MM.1S (cell line): Measurements from ENCODE around the gene CALR3.
"Not testable (repeated sequence)": the region's sequence is repeated elsewhere in the genome, so short reads cannot be mapped to it uniquely, and the experiment has no call there.

Experiments used
- DNase-seq: peaks from one replicate; pipeline ENCODE4 v3.0.0-alpha.2; 2015
- H2AFZ ChIP-seq: fragments of 300-600 bp; sonication (generic); 2 replicates; pipeline ENCODE4 v1.6.0; 2016; ENCODE audit warnings: antibody characterized with exemption, low read length
- H3F3A ChIP-seq: fragments of 300-600 bp; sonication (generic); 2 replicates; pipeline ENCODE4 v1.6.1; 2016; ENCODE audit warnings: mild to moderate bottlenecking, antibody characterized with exemption, low read length, moderate library complexity, mixed read lengths; ENCODE audit not compliant: insufficient read depth
- H3K27ac ChIP-seq: fragments of 300-600 bp; sonication (generic); 2 replicates; pipeline ENCODE4 v1.5.1; 2016; ENCODE audit warnings: mild to moderate bottlenecking, low read length
- H3K27me3 ChIP-seq: fragments of 300-600 bp; sonication (generic); replicated peaks from 2 replicates; pipeline ENCODE4 v1.6.0; 2016; ENCODE audit warnings: low read length; ENCODE audit not compliant: insufficient read depth
- H3K36me3 ChIP-seq: fragments of 300-600 bp; sonication (generic); replicated peaks from 2 replicates; pipeline ENCODE4 v1.6.1; 2016; ENCODE audit warnings: mild to moderate bottlenecking, low read length, mixed read lengths; ENCODE audit not compliant: insufficient read depth
- H3K4me1 ChIP-seq: fragments of 300-600 bp; sonication (generic); 2 replicates; pipeline ENCODE4 v1.6.1; 2016; ENCODE audit warnings: low read length, mixed read lengths
- H3K4me2 ChIP-seq: fragments of 300-600 bp; sonication (generic); 2 replicates; pipeline ENCODE4 v1.6.0; 2016; ENCODE audit warnings: low read depth, low read length
- H3K4me3 ChIP-seq: fragments of 300-600 bp; sonication (generic); 2 replicates; pipeline ENCODE4 v1.5.1; 2016; ENCODE audit warnings: low read length, mixed read lengths
- H3K79me2 ChIP-seq: fragments of 300-600 bp; sonication (generic); 2 replicates; pipeline ENCODE4 v1.6.1; 2016; ENCODE audit warnings: mixed run types, low read length, mixed read lengths
- H3K9ac ChIP-seq: fragments of 300-600 bp; sonication (generic); 2 replicates; pipeline ENCODE4 v1.6.1; 2016; ENCODE audit warnings: low read length, mixed read lengths
- H3K9me2 ChIP-seq: fragments of 300-600 bp; sonication (generic); replicated peaks from 2 replicates; pipeline ENCODE4 v1.6.1; 2016; ENCODE audit warnings: mild to moderate bottlenecking, low read length, mixed read lengths; ENCODE audit not compliant: insufficient read depth
- H3K9me3 ChIP-seq: fragments of 300-600 bp; sonication (generic); replicated peaks from 2 replicates; pipeline ENCODE4 v1.6.1; 2016; ENCODE audit warnings: mild to moderate bottlenecking, low read length, mixed read lengths; ENCODE audit not compliant: insufficient read depth
- H4K20me1 ChIP-seq: fragments of 300-600 bp; sonication (generic); 2 replicates; pipeline ENCODE4 v1.6.1; 2016; ENCODE audit warnings: mild to moderate bottlenecking, low read length, moderate library complexity, mixed read lengths; ENCODE audit not compliant: insufficient read depth
- EZH2 ChIP-seq: fragments of 300-600 bp; sonication (generic); optimal IDR thresholded peaks from 2 replicates; pipeline ENCODE3; 2017; ENCODE audit warnings: low read depth, mild to moderate bottlenecking, antibody characterized with exemption, low read length, mixed read lengths
- EZH2phosphoT487 ChIP-seq: fragments of 300-600 bp; sonication (generic); IDR thresholded peaks from 2 replicates; pipeline ENCODE4 v1.6.1; 2018; ENCODE audit warnings: antibody characterized with exemption, low read length
- TF ChIP-seq, protein P1 (sequence below): fragments of 300-600 bp; sonication (generic); IDR thresholded peaks from 2 replicates; pipeline ENCODE4 v1.5.1; 2016; ENCODE audit warnings: antibody characterized with exemption, low read length, mixed read lengths

CALR3 gene

DNA sequence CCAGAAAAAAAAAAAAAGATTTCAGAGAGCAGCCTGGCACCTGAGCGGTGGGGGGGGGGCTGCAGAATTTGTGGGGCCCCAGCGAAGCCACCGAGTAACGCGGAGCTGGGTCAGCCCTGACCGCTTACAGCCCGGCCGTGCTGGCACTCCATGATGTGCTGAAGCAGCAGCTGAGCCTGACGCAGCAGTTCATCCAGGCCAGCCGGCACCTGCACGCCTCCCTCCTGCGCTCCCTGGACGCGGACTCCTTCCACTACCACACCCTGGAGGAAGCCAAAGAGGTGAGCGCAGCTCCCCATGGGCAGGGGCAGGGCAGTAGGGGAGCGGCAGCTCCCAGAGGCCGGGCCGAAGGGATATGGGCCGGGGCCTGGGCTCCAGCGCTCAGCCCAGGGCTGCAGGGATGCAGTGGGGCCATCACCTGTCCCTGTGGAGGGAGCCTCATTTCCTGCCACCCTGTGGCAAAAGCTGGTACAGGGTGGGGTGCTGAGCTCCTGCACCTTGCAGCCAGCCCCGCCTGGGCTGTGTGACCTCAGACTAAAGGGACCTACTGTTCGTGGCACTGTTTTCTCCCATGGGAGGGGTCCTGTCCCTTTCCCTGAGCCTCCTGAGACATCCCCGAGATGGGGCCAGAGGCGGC lies 18.5 kb upstream of the CALR3 start:
- no peak overlapping the region for H3K4me3 ChIP-seq
- no peaks in the 10 kb centered on the region for H3K9me2 ChIP-seq
- no peaks in the 10 kb centered on the region for H3K27me3 ChIP-seq
- H3K9ac ChIP-seq = no peak overlapping the region
- H4K20me1 ChIP-seq = no peaks in the 10 kb centered on the region
- H3K27ac ChIP-seq = no peak overlapping the region
- no peaks in the 10 kb centered on the region for H3K79me2 ChIP-seq
- no peak for DNase-seq
- no peaks in the 10 kb centered on the region for H3K9me3 ChIP-seq
- H2AFZ ChIP-seq = no peak overlapping the region
- no peaks in the 10 kb centered on the region for H3F3A ChIP-seq
- peaks cover 7% of the 10 kb centered on the region; the same call in 1 of the 2 replicates for H3K36me3 ChIP-seq
- TF ChIP-seq EZH2 (no peak), EZH2phosphoT487 (no peak)
- TF ChIP-seq, protein P1, sequence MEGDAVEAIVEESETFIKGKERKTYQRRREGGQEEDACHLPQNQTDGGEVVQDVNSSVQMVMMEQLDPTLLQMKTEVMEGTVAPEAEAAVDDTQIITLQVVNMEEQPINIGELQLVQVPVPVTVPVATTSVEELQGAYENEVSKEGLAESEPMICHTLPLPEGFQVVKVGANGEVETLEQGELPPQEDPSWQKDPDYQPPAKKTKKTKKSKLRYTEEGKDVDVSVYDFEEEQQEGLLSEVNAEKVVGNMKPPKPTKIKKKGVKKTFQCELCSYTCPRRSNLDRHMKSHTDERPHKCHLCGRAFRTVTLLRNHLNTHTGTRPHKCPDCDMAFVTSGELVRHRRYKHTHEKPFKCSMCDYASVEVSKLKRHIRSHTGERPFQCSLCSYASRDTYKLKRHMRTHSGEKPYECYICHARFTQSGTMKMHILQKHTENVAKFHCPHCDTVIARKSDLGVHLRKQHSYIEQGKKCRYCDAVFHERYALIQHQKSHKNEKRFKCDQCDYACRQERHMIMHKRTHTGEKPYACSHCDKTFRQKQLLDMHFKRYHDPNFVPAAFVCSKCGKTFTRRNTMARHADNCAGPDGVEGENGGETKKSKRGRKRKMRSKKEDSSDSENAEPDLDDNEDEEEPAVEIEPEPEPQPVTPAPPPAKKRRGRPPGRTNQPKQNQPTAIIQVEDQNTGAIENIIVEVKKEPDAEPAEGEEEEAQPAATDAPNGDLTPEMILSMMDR = no peak
- no peak overlapping the region for H3K4me2 ChIP-seq
- no peaks in the 10 kb centered on the region for H3K4me1 ChIP-seq

DNA sequence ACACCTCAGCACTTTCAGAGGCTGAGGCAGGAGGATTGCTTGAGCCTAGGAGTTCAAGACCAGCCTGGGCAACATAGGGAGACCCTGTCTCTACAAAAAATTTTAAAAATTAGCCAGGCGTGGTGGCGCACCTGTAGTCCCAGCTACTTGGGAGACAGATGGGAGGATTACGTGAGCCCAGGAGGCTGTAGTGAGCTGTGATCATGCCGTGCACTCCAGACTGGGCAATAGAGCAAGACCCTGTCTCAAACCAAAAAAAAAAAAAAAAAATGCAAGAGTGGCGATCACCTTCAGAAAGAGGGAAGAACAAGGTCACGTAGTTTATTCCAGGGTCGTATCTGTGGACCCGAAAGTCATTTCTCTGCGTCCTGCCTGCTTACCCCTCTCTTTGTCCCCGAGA lies 16.6 kb upstream of the CALR3 start:
- H2AFZ ChIP-seq, H3K27ac ChIP-seq, H3K9me3 ChIP-seq, H3K79me2 ChIP-seq, H4K20me1 ChIP-seq, H3K9ac ChIP-seq, H3K4me1 ChIP-seq, DNase-seq, H3K4me2 ChIP-seq, H3K9me2 ChIP-seq, H3K4me3 ChIP-seq, H3K27me3 ChIP-seq, H3F3A ChIP-seq, H3K36me3 ChIP-seq: not testable (repeated sequence)

DNA sequence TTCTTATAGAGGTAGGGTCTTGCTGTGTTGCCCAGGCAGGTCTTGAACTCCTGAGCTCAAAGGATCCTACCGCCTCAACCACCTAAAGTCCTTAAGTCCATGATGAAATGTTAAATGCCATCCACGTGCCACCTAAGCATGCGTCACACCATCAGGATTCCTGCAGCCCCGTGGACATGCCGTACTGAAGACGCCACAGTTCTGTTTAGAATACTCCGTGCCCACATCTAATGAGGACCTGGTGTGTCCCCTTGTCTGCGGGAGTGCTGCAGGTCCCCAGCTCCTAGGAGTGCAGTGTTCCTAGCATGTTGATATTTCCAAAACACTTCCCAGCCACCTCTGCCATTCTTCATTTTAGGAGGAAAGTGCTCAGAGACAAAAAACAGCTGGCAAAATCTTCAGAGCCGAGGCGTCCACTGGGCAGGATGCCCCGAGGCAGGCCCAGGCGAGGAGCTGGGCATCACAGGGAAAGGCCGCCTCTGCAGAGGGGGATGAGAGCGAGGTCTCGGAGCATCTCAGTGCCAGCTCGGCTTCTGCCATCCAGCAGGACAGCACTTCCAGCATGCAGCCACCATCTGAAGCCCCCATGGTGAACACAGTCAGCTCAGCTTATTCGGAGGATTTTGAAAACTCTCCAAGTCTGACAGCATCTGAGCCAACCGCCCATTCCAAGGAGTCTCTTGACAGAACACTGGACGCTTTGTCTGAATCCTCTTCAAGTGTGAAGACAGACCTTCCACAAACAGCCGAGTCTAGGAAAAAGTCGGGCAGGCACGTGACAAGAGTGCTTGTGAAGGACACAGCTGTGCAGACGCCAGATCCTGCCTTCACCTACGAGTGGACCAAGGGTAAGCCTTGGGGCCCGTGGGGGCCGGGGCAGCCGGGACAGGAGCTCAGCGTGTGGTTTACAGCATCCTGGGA lies 13.4 kb upstream of the CALR3 start:
- H3K9me2 ChIP-seq = no peaks in the 10 kb centered on the region
- H3K36me3 ChIP-seq = no peaks in the 10 kb centered on the region
- H3K9ac ChIP-seq = no peak overlapping the region
- H3K27ac ChIP-seq = no peak overlapping the region
- H3K27me3 ChIP-seq = no peaks in the 10 kb centered on the region
- no peaks in the 10 kb centered on the region for H3K4me1 ChIP-seq
- H3K9me3 ChIP-seq = no peaks in the 10 kb centered on the region
- H4K20me1 ChIP-seq = no peaks in the 10 kb centered on the region
- no peak for DNase-seq
- H3K4me2 ChIP-seq = no peak overlapping the region
- H3F3A ChIP-seq = no peaks in the 10 kb centered on the region
- no peak overlapping the region for H2AFZ ChIP-seq
- no peaks in the 10 kb centered on the region for H3K79me2 ChIP-seq
- H3K4me3 ChIP-seq = no peak overlapping the region
- TF ChIP-seq EZH2phosphoT487 (no peak), EZH2 (no peak)
- TF ChIP-seq, protein P1 = no peak

DNA sequence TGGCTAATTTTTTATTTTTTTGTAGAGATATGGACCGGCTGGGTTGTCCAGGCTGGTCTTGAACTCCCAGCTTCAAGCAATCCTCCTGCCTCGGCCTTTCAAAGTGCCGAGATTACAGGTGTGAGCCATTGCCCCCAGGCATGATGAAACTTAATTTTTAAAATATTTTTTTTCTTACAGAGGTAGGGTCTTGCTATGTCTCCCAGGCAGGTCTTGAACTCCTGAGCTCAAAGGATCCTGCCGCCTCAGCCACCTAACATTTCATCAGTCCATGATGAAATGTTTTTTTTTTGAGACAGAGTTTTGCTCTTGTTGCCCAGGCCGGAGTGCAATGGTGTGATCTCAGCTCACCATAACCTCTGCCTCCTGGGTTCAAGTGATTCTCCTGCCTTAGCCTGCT lies 12.6 kb upstream of the CALR3 start:
- Histone ChIP-seq H3K9ac (no peak overlapping the region), H4K20me1 (no peaks in the 10 kb centered on the region), H3K36me3 (no peaks in the 10 kb centered on the region), H3K4me2 (no peak overlapping the region), H3K79me2 (no peaks in the 10 kb centered on the region), H3K9me3 (no peaks in the 10 kb centered on the region), H3K4me1 (no peaks in the 10 kb centered on the region), H3F3A (no peaks in the 10 kb centered on the region), H2AFZ (no peak overlapping the region), H3K27ac (no peak overlapping the region), H3K4me3 (no peak overlapping the region), H3K9me2 (no peaks in the 10 kb centered on the region), H3K27me3 (no peaks in the 10 kb centered on the region)
- no peak for TF ChIP-seq EZH2phosphoT487
- no peak for TF ChIP-seq EZH2
- TF ChIP-seq, protein P1 = no peak
- DNase-seq = no peak
